PC-3 (cell line): ENCODE data around the gene PLEKHN1. TPM values are rescaled to one million over a fixed set of nuclear protein-coding genes. Genes with fewer than 3 reads are reported as not detected.
A peak's percentile ranks its signal among the peaks of the same experiment; 100 is the strongest.
"Not testable (repeated sequence)": the region's sequence is repeated elsewhere in the genome, so short reads cannot be mapped to it uniquely, and the experiment has no call there.

Experiments
- ATAC-seq: fragments of 200-7000 bp; cut with Tn5 transposase; 2 replicates; pipeline ENCODE4 v1.9.1; 2020; ENCODE audit warnings: mild to moderate bottlenecking, moderate library complexity
- BruUV-seq: library from RNA; stranded (reverse); fragments of 400-500 nt; replicated peaks from 2 replicates; lab custom pipeline; 2021; lab: Mats Ljungman, UMichigan
- CTCF ChIA-PET: fragments of 300-600 bp; sonication (Branson Sonifier 250); formaldehyde crosslinking; loops from one replicate; lab custom pipeline; 2022; ENCODE audit warnings: antibody characterized with exemption; lab: Charles Lee
- POLR2A ChIA-PET: fragments of 300-600 bp; sonication (Branson Sonifier 250); formaldehyde crosslinking; loops from one replicate; lab custom pipeline; 2022; ENCODE audit warnings: antibody characterized with exemption; ENCODE audit not compliant: unreplicated experiment; lab: Charles Lee
- DNase-seq: peaks from one replicate; pipeline ENCODE4 v3.0.0-alpha.2; 2015
- H2AFZ ChIP-seq: fragments of 300-600 bp; sonication (generic); 2 replicates; pipeline ENCODE4 v1.6.0; 2016; ENCODE audit warnings: antibody characterized with exemption, low read length
- H3F3A ChIP-seq: fragments of 300-600 bp; sonication (generic); one replicate; pipeline ENCODE4 v1.6.0; 2017; ENCODE audit warnings: antibody characterized with exemption, low read length, control low read depth, mild to moderate bottlenecking; ENCODE audit not compliant: unreplicated experiment
- H3K27ac ChIP-seq: fragments of 300-600 bp; sonication (generic); 2 replicates; pipeline ENCODE4 v1.5.1; 2016; ENCODE audit warnings: mild to moderate bottlenecking, low read length
- H3K27me3 ChIP-seq: fragments of 300-600 bp; sonication (generic); 2 replicates; pipeline ENCODE4 v1.6.1; 2016; ENCODE audit warnings: low read length, mixed read lengths
- H3K36me3 ChIP-seq: fragments of 300-600 bp; sonication (generic); 2 replicates; pipeline ENCODE4 v1.6.1; 2016; ENCODE audit warnings: low read depth, mixed run types, low read length, mixed read lengths
- H3K4me1 ChIP-seq: fragments of 300-600 bp; sonication (generic); 2 replicates; pipeline ENCODE4 v1.5.1; 2016; ENCODE audit warnings: low read length; ENCODE audit not compliant: insufficient read depth
- H3K4me2 ChIP-seq: fragments of 300-600 bp; sonication (generic); 2 replicates; pipeline ENCODE4 v1.6.0; 2016; ENCODE audit warnings: low read length
- H3K4me3 ChIP-seq: fragments of 300-600 bp; sonication (generic); 2 replicates; pipeline ENCODE4 v1.5.1; 2016; ENCODE audit warnings: mild to moderate bottlenecking, low read length, mixed read lengths
- H3K79me2 ChIP-seq: fragments of 300-600 bp; sonication (generic); 2 replicates; pipeline ENCODE4 v1.6.1; 2017; ENCODE audit warnings: low read length, mixed read lengths
- H3K9ac ChIP-seq: fragments of 300-600 bp; sonication (generic); 2 replicates; pipeline ENCODE4 v1.6.0; 2016; ENCODE audit warnings: mild to moderate bottlenecking, low read length
- H3K9me2 ChIP-seq: fragments of 300-600 bp; sonication (generic); replicated peaks from 2 replicates; pipeline ENCODE4 v1.6.1; 2016; ENCODE audit warnings: mixed run types, low read length, mixed read lengths
- H3K9me3 ChIP-seq: fragments of 300-600 bp; sonication (generic); 2 replicates; pipeline ENCODE4 v1.6.1; 2016; ENCODE audit warnings: low read length, mixed read lengths
- H4K20me1 ChIP-seq: fragments of 300-600 bp; sonication (generic); 2 replicates; pipeline ENCODE4 v1.6.1; 2016; ENCODE audit warnings: low read length, mixed read lengths
- EZH2 ChIP-seq: fragments of 300-600 bp; sonication (generic); IDR thresholded peaks from one replicate; pipeline ENCODE4 v1.6.1; 2017; ENCODE audit warnings: antibody characterized with exemption, mild to moderate bottlenecking, low read length; ENCODE audit not compliant: unreplicated experiment
- EZH2phosphoT487 ChIP-seq: fragments of 300-600 bp; sonication (generic); IDR thresholded peaks from 2 replicates; pipeline ENCODE4 v1.6.1; 2018; ENCODE audit warnings: mild to moderate bottlenecking, antibody characterized with exemption, low read length, borderline replicate concordance
- intact Hi-C: fragments of 100-400 bp; cut with micrococcal nuclease; formaldehyde crosslinking; loops from 2 replicates; pipeline ENCODE4 v1.9.0; 2023
- total RNA-seq: library from RNA; depleted of rRNA; stranded (reverse); fragments of >200 nt; gene quantifications from 2 replicates; pipeline ENCODE4 v1.2.3, GENCODE V29; 2014
- TF ChIP-seq, protein P1 (sequence below): fragments of 300-600 bp; sonication (generic); conservative IDR thresholded peaks from 2 replicates; pipeline ENCODE4 v1.5.1; 2017; ENCODE audit warnings: antibody characterized with exemption, low read depth, mild to moderate bottlenecking, low read length

PLEKHN1 gene
- total RNA-seq, 1 experiment from 2014 or later, result 14.0 TPM

DNA sequence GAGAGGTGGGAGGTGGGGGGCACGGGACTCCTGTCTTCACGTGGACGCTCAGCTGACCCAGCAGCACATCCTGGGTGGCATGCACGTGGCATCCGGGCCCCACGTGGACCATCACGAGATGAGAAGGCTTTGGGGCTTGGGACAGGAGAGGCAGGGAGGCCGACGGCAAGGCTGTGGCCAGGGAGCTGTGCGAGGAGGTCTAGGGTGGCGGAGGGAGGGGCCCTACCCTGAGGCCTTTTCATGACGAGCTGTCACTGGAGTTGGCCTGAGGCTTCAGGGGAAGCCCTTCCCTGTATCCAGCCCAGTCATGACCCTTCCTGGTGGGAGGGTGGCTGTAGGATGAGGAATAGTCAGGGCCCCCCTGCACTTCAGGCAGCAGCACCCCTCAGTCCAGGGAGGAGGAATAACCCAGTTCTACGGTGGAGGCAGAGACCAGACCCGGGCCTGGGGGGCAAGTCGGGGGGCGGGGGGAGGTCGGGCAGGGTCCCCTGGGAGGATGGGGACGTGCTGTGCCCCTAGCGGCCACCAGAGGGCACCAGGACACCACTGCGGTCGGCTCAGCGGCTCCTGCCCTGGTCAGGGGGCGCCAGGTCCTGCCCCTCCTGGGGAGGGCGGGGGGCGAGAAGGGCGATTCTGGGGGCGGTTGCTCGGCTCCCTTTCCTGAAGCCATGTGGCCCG is 17.7 kb downstream of the PLEKHN1 start:
- Histone ChIP-seq H3K27me3 (peaks cover 11% of the 10 kb centered on the region), H3K4me3 (peak overlapping the region; percentile 64), H3K9ac (no peak overlapping the region), H3K4me2 (peak overlapping the region; percentile 85), H3K9me2 (no peaks in the 10 kb centered on the region), H3K4me1 (peaks cover 19% of the 10 kb centered on the region), H3K27ac (no peak overlapping the region), H3K9me3 (no peaks in the 10 kb centered on the region), H3K36me3 (no peaks in the 10 kb centered on the region), H2AFZ (peak overlapping the region; percentile 69), H4K20me1 (no peaks in the 10 kb centered on the region), H3F3A (no peaks in the 10 kb centered on the region), H3K79me2 (no peaks in the 10 kb centered on the region)
- intact Hi-C loops, result loop anchor here (2.0 kb wide), 1 partner anchor 79 kb away; no protein-coding TSS in a partner anchor
- ChIA-PET CTCF (interaction anchor here (0.6 to 3.1 kb wide), 11 partner anchors 17 to 308 kb away, joined by 3 to 23 read pairs (median 6); partner anchors contain the start of gene ISG15), POLR2A (no interaction called here)
- peak; percentile 59 for DNase-seq
- peak; percentile 57 for ATAC-seq
- TF ChIP-seq, protein P1, sequence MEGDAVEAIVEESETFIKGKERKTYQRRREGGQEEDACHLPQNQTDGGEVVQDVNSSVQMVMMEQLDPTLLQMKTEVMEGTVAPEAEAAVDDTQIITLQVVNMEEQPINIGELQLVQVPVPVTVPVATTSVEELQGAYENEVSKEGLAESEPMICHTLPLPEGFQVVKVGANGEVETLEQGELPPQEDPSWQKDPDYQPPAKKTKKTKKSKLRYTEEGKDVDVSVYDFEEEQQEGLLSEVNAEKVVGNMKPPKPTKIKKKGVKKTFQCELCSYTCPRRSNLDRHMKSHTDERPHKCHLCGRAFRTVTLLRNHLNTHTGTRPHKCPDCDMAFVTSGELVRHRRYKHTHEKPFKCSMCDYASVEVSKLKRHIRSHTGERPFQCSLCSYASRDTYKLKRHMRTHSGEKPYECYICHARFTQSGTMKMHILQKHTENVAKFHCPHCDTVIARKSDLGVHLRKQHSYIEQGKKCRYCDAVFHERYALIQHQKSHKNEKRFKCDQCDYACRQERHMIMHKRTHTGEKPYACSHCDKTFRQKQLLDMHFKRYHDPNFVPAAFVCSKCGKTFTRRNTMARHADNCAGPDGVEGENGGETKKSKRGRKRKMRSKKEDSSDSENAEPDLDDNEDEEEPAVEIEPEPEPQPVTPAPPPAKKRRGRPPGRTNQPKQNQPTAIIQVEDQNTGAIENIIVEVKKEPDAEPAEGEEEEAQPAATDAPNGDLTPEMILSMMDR, result peak; percentile 89
- TF ChIP-seq EZH2phosphoT487, result no peak
- no peak for TF ChIP-seq EZH2
- BruUV-seq, result no TSS peak

DNA sequence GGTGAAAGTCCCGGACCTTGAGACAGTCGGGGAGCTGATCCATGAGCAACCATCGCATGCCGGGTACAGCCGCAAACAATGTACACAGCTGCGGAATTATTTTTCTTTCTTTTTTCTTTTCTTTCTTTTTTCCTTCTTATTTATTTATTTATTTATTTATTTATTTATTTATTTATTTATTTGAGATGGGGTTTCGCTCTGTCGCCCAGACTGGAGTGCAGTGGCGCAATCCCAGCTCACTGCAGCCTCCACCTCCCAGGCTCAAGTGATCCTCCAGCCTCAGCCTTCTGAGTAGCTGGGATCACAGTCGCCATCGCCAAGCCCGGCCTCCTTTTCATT is 18.2 kb downstream of the PLEKHN1 start:
- intact Hi-C loops, result loop anchor here (2.0 kb wide), 1 partner anchor 78 kb away; no protein-coding TSS in a partner anchor
- H3K9me3 ChIP-seq, result no peaks in the 10 kb centered on the region
- no peak overlapping the region for H3K27ac ChIP-seq
- BruUV-seq, result no TSS peak
- peak overlapping the region; percentile 62; the same call in 1 of the 2 replicates for H2AFZ ChIP-seq
- peak; percentile 12 for ATAC-seq
- no peaks in the 10 kb centered on the region for H4K20me1 ChIP-seq
- peaks cover 11% of the 10 kb centered on the region for H3K27me3 ChIP-seq
- POLR2A ChIA-PET, result no interaction called here
- H3K9me2 ChIP-seq, result no peaks in the 10 kb centered on the region
- H3K79me2 ChIP-seq, result no peaks in the 10 kb centered on the region
- CTCF ChIA-PET, result interaction anchor here (0.6 to 1.2 kb wide), 6 partner anchors 18 to 307 kb away, joined by 3 to 14 read pairs (median 5); no protein-coding TSS in a partner anchor
- peaks cover 19% of the 10 kb centered on the region for H3K4me1 ChIP-seq
- peak overlapping the region; percentile 85 for H3K4me2 ChIP-seq
- H3K36me3 ChIP-seq, result no peaks in the 10 kb centered on the region
- no peak for DNase-seq
- H3K9ac ChIP-seq, result no peak overlapping the region
- TF ChIP-seq EZH2 (no peak), EZH2phosphoT487 (no peak)
- TF ChIP-seq, protein P1, result 0 out of 2 replicates have a peak, but pooled peaks have one; percentile 9
- peak overlapping the region; percentile 64 for H3K4me3 ChIP-seq
- H3F3A ChIP-seq, result no peaks in the 10 kb centered on the region

DNA sequence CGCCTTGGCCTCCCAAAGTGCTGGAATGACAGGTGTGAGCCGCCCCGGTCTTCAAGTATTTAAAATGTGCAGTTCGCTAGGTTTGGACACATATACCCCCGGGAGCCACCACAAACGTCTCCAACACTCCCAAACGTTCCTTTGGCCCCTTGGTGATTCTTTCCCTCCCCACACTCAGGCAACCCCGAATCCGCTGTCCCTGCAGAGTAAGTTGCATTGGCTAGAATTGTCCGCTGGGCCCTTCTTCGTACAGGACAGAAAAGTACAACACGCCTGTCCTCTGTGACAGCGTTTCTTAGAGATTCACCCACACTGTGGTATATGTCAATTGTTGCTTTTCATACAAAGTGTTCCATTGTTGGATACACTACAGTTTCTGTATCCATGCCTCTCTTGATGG is 18.8 kb downstream of the PLEKHN1 start:
- ChIA-PET POLR2A (no interaction called here), CTCF (interaction anchor here (1.0 to 1.2 kb wide), 2 partner anchors 79 to 83 kb away, joined by 6 to 14 read pairs; no protein-coding TSS in a partner anchor)
- no peak for DNase-seq

DNA sequence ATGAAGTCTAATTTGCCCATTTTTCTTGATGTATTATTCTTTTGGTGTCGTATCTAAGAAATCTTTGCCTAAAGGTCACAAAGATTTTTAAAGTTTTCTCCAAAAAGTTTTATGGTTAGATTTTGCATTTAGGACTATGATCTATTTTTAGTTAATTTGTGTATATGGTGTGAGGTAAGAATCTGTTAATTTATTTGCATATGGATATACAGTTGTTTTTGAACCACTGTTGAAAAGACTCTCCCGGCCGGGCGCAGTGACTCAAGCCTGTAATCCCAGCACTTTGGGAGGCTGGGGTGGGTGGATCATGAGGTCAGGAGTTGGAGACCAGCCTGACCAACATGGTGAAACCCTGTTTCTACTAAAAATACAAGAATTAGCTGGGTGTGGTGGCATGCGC is 21.8 kb downstream of the PLEKHN1 start:
- H3K4me2 ChIP-seq, H3K4me3 ChIP-seq, H3K27ac ChIP-seq, H3K79me2 ChIP-seq, CTCF ChIA-PET, H3K27me3 ChIP-seq, H4K20me1 ChIP-seq, POLR2A ChIA-PET, H3F3A ChIP-seq, DNase-seq, H3K36me3 ChIP-seq, H3K9me3 ChIP-seq, H3K9ac ChIP-seq, H2AFZ ChIP-seq, BruUV-seq, H3K9me2 ChIP-seq, intact Hi-C loops, H3K4me1 ChIP-seq, ATAC-seq: not testable (repeated sequence)

More for the DNA sequence above, 18.8 kb downstream of the PLEKHN1 start:
- H3F3A ChIP-seq, result no peaks in the 10 kb centered on the region
- peaks cover 11% of the 10 kb centered on the region for H3K27me3 ChIP-seq
- no TSS peak for BruUV-seq
- H3K4me2 ChIP-seq, result no peak overlapping the region
- H3K36me3 ChIP-seq, result no peaks in the 10 kb centered on the region
- intact Hi-C loops, result loop anchor here (2.0 kb wide), 1 partner anchor 78 kb away; no protein-coding TSS in a partner anchor
- no peak overlapping the region for H3K4me3 ChIP-seq
- H3K9me3 ChIP-seq, result no peaks in the 10 kb centered on the region
- H2AFZ ChIP-seq, result no peak overlapping the region
- H3K4me1 ChIP-seq, result peaks cover 19% of the 10 kb centered on the region
- no peak for ATAC-seq
- H3K9me2 ChIP-seq, result no peaks in the 10 kb centered on the region
- H3K9ac ChIP-seq, result no peak overlapping the region
- no peaks in the 10 kb centered on the region for H4K20me1 ChIP-seq
- TF ChIP-seq EZH2phosphoT487 (no peak), EZH2 (no peak)
- TF ChIP-seq, protein P1, result no peak
- H3K27ac ChIP-seq, result no peak overlapping the region
- no peaks in the 10 kb centered on the region for H3K79me2 ChIP-seq
